Upper lobe of right lung (tissue), 1 donor: ENCODE results near the gene HNRNPH2. TPM values are rescaled to one million over a fixed set of nuclear protein-coding genes. Genes with fewer than 3 reads are reported as not detected.
A peak's percentile ranks its signal among the peaks of the same experiment; 100 is the strongest.

Experiments
- ATAC-seq: fragments of 200-7000 bp; cut with Tn5 transposase; one replicate; pipeline ENCODE4 v1.9.1; 2020; ENCODE audit warnings: mild to moderate bottlenecking, moderate library complexity
- DNase-seq: peaks from one replicate; pipeline ENCODE4 v3.0.0-alpha.2; 2020
- H3K27ac ChIP-seq: fragments of 200-600 bp; one replicate; pipeline ENCODE4 v1.8.0; 2022
- H3K27me3 ChIP-seq: fragments of 200-600 bp; one replicate; pipeline ENCODE4 v1.8.0; 2022; ENCODE audit warnings: mild to moderate bottlenecking
- H3K36me3 ChIP-seq: fragments of 200-600 bp; one replicate; pipeline ENCODE4 v1.8.0; 2022
- H3K4me1 ChIP-seq: fragments of 200-600 bp; one replicate; pipeline ENCODE4 v1.8.0; 2022
- H3K4me3 ChIP-seq: fragments of 200-600 bp; one replicate; pipeline ENCODE4 v1.8.0; 2022; ENCODE audit warnings: mild to moderate bottlenecking
- H3K9me3 ChIP-seq: fragments of 200-600 bp; one replicate; pipeline ENCODE4 v1.8.0; 2022
- intact Hi-C: fragments of 100-400 bp; cut with DNase I; formaldehyde crosslinking; loops from one replicate; pipeline ENCODE4 v1.11.0; 2022
- total RNA-seq: library from RNA; stranded (reverse); fragmentation: NEBNext Ultra II Directional; extraction: Animal tissue kit (Norgen Biotek cat#: 25700); gene quantifications from one replicate; pipeline ENCODE4 v1.2.1, GENCODE V29; 2021
- TF ChIP-seq, protein P1 (sequence below): fragments of 200-600 bp; IDR thresholded peaks from one replicate; pipeline ENCODE4 v1.8.0; 2022; ENCODE audit warnings: antibody characterized with exemption
- donor health status: DM: no; HTN: yes; CAD: no; lungs with severe emphysema.

The HNRNPH2 gene
- total RNA-seq, 1 donor from 2014 or later = 67.1 TPM

DNA sequence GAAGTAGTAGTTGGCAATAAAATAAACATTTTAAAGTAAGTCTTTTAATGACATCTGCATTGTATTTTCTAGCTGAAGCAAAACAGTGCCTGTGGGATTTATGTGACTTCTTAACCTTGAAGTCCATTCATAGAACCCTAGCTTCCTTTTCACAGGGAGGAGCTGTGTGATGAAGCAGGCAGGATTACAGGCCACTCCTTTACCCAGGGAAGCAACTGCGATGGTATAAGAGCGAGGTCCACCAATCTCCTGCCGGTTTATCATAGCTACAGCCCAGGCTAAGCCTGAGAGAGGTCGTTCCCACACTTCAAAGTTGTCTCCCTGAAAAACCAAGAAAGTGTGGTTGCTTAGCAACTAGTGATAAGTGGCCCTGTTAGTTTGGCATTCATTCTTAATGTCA, 10.2 kb upstream of the HNRNPH2 start:
- Histone ChIP-seq H3K36me3 (peaks cover 19% of the 10 kb centered on the region), H3K27me3 (no peaks in the 10 kb centered on the region), H3K9me3 (no peaks in the 10 kb centered on the region), H3K27ac (no peak overlapping the region), H3K4me3 (no peak overlapping the region), H3K4me1 (no peaks in the 10 kb centered on the region)
- intact Hi-C loops = no loop called here
- ATAC-seq (no peak), DNase-seq (no peak)
- TF ChIP-seq, protein P1, sequence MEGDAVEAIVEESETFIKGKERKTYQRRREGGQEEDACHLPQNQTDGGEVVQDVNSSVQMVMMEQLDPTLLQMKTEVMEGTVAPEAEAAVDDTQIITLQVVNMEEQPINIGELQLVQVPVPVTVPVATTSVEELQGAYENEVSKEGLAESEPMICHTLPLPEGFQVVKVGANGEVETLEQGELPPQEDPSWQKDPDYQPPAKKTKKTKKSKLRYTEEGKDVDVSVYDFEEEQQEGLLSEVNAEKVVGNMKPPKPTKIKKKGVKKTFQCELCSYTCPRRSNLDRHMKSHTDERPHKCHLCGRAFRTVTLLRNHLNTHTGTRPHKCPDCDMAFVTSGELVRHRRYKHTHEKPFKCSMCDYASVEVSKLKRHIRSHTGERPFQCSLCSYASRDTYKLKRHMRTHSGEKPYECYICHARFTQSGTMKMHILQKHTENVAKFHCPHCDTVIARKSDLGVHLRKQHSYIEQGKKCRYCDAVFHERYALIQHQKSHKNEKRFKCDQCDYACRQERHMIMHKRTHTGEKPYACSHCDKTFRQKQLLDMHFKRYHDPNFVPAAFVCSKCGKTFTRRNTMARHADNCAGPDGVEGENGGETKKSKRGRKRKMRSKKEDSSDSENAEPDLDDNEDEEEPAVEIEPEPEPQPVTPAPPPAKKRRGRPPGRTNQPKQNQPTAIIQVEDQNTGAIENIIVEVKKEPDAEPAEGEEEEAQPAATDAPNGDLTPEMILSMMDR = no peak

DNA sequence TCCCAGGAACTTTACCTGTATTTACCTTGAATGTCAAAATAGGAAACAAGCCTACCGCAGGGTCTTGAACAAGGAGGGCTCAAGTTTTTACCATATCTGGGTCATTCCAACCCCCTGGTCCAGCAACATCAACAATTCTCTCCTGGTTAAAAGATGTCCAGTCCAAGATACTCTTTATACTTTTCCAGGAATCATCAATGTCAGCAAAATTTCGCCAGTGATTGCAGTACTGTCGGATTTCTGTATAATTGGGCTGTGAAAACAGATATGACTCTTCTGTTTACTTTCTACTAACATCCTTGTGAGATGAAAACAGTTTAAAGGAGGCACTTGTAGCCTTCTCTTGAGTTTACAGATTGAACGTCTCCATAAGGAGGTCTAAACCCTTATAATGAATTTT, 9.3 kb upstream of the HNRNPH2 start:
- TF ChIP-seq, protein P1 = no peak
- Histone ChIP-seq H3K36me3 (peaks cover 12% of the 10 kb centered on the region), H3K4me1 (no peaks in the 10 kb centered on the region), H3K4me3 (no peak overlapping the region), H3K27me3 (no peaks in the 10 kb centered on the region), H3K27ac (no peak overlapping the region), H3K9me3 (no peaks in the 10 kb centered on the region)
- intact Hi-C loops = no loop called here
- no peak for ATAC-seq
- no peak for DNase-seq

DNA sequence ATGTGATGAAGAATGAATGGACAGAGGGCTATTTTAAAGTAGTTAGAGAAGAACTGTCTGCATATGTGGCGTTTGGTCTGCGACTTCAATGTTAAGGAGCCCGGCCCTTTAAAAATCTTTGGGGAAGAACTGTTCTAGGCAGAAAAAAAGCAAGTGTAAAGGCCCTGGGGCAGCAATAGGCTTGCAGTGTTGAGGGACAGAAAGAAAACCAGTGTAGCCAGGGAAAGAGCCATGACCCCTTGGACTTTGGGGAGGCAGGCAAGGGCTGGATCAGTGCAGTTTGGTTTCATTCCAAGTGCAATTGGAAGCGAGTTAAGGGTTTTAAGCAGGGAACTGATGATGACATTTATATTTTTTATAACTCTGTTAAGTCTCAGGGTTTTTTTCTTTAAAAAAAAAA, 8.2 kb upstream of the HNRNPH2 start:
- intact Hi-C loops = no loop called here
- H3K36me3 ChIP-seq = peaks cover 12% of the 10 kb centered on the region
- no peak overlapping the region for H3K4me3 ChIP-seq
- H3K27me3 ChIP-seq = no peaks in the 10 kb centered on the region
- H3K9me3 ChIP-seq = no peaks in the 10 kb centered on the region
- ATAC-seq (no peak), DNase-seq (no peak)
- H3K27ac ChIP-seq = no peak overlapping the region
- TF ChIP-seq, protein P1 = no peak
- no peaks in the 10 kb centered on the region for H3K4me1 ChIP-seq

DNA sequence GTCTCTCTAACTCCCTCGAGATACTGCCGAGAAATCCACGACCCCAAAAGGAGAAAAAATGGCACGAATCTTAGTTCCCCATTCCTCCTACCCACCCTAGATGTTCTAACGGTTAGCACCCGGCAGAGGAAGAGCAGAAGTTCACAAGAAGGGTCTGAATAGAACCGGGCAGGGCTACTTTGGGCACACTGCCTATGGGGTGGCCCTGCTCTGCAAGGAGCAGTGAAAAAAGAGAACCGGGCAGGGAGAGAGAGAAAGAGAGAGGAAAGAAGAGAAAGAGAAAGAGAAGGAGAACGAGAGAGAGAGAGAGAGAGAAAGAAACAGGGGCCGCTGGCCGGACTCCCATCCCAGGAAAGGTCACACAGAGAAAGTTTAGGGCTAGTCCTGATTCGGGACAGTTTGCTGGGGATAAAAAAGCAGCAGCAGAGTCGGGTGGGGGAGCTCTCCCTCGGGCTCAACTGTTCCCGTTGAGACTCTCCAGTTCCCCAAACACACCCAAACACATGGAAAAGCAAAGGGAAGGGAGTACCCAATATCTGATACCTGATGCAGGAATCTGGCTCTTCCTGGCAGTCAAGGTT, 765 bp upstream of the HNRNPH2 start:
- no peaks in the 10 kb centered on the region for H3K27me3 ChIP-seq
- H3K4me3 ChIP-seq = peak overlapping the region; percentile 71
- peaks cover 4% of the 10 kb centered on the region for H3K4me1 ChIP-seq
- no peaks in the 10 kb centered on the region for H3K9me3 ChIP-seq
- TF ChIP-seq, protein P1 = no peak
- H3K27ac ChIP-seq = peak overlapping the region; percentile 83
- ATAC-seq (no peak), DNase-seq (no peak)
- H3K36me3 ChIP-seq = peaks cover 3% of the 10 kb centered on the region
- intact Hi-C loops = no loop called here

DNA sequence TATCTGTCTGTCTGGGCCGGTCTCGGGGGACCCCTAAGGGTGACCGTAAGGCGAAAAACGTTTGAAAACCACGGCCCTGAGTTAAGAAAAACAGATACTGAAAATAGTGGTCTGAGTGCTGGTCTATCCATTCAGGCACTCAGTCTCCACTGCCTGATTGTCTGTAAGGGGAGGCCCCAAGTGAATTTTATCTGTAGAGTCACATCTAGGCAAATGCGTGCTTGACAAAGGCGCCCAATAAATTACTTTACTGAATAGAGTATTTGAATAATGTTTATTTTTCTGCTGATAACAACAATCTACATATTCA, 465 bp downstream of the HNRNPH2 start:
- TF ChIP-seq, protein P1 = no peak
- no peak for ATAC-seq

DNA sequence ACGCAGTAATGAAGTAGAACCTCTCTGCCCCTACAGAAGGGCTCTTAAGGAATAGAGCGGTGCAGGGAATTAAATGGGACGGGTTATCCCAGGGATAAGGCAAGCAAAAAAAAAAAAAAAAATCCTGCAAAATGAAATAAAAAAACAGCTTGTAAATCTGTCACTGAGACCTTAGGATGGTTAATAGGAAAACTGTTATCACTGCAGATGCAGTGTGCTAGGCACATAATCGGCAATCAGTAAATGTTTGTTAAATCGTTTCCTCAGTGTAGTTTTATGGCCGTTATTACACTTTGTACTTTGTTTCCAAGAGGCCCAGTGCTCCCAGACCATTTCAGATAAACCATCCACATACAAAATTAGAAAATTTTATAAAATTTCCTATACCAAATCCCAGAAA, 1.0 kb downstream of the HNRNPH2 start:
- no peak for ATAC-seq
- no peaks in the 10 kb centered on the region for H3K27me3 ChIP-seq
- DNase-seq = no peak
- H3K36me3 ChIP-seq = peaks cover 4% of the 10 kb centered on the region
- intact Hi-C loops = no loop called here
- H3K27ac ChIP-seq = peak overlapping the region; percentile 92
- no peaks in the 10 kb centered on the region for H3K9me3 ChIP-seq
- peaks cover 4% of the 10 kb centered on the region for H3K4me1 ChIP-seq
- peak overlapping the region; percentile 71 for H3K4me3 ChIP-seq
- TF ChIP-seq, protein P1 = no peak

More for the DNA sequence above, 465 bp downstream of the HNRNPH2 start:
- Histone ChIP-seq H3K36me3 (peaks cover 4% of the 10 kb centered on the region), H3K9me3 (no peaks in the 10 kb centered on the region), H3K4me1 (peaks cover 4% of the 10 kb centered on the region), H3K27ac (peak overlapping the region; percentile 92), H3K27me3 (no peaks in the 10 kb centered on the region), H3K4me3 (peak overlapping the region; percentile 71)
- no peak for DNase-seq
- intact Hi-C loops = no loop called here
